Stimulated activated CD8-positive, alpha-beta memory T cell treated with anti-CD3 and anti-CD28 coated beads, Interleukin-12 subunit alpha, Interleukin-12 subunit beta, amount 100 ng/mL, for 1 hour (primary cell): ENCODE results near the gene ZC3H4.

Experiments used
- DNase-seq: peaks from one replicate; pipeline ENCODE4 v3.0.0-alpha.2; 2020; ENCODE audit warnings: low read depth

Gene ZC3H4

GRCh38 chr19:47133021-47133471 lies 19.5 kb upstream of the ZC3H4 start:
- DNase-seq = no peak

GRCh38 chr19:47132194-47132852 lies 18.7 kb upstream of the ZC3H4 start:
- DNase-seq = no peak

- DNase-seq = peak; percentile 82
Measured at GRCh38 chr19:47130589-47131227, 17.1 kb upstream of the ZC3H4 start, which contains the start of gene SAE1. Gene SAE1 (plus strand): TSS chr19:47130835. CDS start chr19:47130931, 96 bp downstream.

GRCh38 chr19:47130120-47130588 lies 16.6 kb upstream of the ZC3H4 start:
- DNase-seq = no peak

- no peak for DNase-seq
Measured at GRCh38 chr19:47129579-47129978, 16.0 kb upstream of the ZC3H4 start.

GRCh38 chr19:47125669-47125938 lies 12.0 kb upstream of the ZC3H4 start:
- no peak for DNase-seq

GRCh38 chr19:47124937-47125668 lies 11.5 kb upstream of the ZC3H4 start:
- DNase-seq = no peak

- DNase-seq = no peak
Measured at GRCh38 chr19:47123406-47123805, 9.8 kb upstream of the ZC3H4 start.

GRCh38 chr19:47122359-47123335 lies 9.1 kb upstream of the ZC3H4 start:
- DNase-seq = no peak

GRCh38 chr19:47120470-47121067 lies 7.0 kb upstream of the ZC3H4 start:
- DNase-seq = no peak

GRCh38 chr19:47113850-47114651 lies 475 bp upstream of the ZC3H4 start:
- no peak for DNase-seq

GRCh38 chr19:47112166-47112996 lies 1.2 kb downstream of the ZC3H4 start:
- DNase-seq = peak; percentile 81

GRCh38 chr19:47111682-47112165 lies 1.9 kb downstream of the ZC3H4 start:
- DNase-seq = no peak

GRCh38 chr19:47111006-47111621 lies 2.5 kb downstream of the ZC3H4 start:
- no peak for DNase-seq

GRCh38 chr19:47110521-47111005 lies 3.0 kb downstream of the ZC3H4 start:
- DNase-seq = no peak

- no peak for DNase-seq
Measured at GRCh38 chr19:47109541-47110375, 3.8 kb downstream of the ZC3H4 start.

- no peak for DNase-seq
Measured at GRCh38 chr19:47109177-47109540, 4.4 kb downstream of the ZC3H4 start.
